HG03520 (cell line): ENCODE results near the gene CCDC126.
"Not testable (repeated sequence)": the region's sequence is repeated elsewhere in the genome, so short reads cannot be mapped to it uniquely, and the experiment has no call there.

Experiments used
- ATAC-seq: cut with Tn5 transposase; IDR thresholded peaks from one replicate; pipeline ENCODE4 v1.9.1; 2021; ENCODE audit warnings: mild to moderate bottlenecking, moderate library complexity; ENCODE audit not compliant: unreplicated experiment

Gene CCDC126, protein sequence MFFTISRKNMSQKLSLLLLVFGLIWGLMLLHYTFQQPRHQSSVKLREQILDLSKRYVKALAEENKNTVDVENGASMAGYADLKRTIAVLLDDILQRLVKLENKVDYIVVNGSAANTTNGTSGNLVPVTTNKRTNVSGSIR

DNA sequence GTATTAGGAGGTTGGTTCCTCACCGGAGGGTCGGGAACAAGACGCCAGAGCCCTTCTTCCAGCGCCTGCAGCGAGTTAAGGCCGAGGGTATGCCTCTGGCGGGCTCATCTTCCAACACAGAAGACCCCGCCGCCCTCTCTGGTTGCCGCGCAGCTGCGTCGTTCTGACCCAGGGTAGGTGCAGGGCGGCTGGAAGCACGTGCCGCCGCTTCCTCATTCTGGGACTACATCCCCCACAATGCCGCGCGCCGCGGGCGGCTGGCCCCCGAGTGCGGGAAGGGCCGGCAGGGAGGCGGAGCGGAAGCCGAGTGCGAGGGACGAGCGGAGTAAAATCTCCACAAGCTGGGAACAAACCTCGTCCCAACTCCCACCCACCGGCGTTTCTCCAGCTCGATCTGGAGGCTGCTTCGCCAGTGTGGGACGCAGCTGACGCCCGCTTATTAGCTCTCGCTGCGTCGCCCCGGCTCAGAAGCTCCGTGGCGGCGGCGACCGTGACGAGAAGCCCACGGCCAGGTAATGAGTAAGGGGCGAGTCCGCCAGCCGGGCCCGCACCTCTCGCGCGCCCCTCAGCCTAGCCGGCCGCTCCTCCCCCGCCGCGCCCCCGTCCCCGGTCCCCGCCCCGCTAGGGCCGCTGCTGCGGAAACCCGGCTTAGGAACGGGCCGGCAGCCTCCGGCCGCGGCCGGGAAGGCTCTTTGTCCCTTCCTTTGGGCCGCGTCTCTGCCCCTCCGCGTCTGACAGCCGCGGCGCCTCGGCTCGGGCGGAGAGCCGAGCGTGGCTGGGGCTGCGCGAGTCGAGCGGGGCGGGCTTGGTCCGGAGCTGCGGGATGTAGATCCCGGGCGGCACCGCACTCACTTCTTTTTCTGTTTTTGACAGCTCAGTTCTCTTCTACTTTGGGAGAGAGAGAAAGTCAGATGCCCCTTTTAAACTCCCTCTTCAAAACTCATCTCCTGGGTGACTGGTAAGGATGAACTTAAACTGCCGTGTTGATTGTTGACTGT lies at the start of gene CCDC126:
Gene CCDC126, plus strand, starts transcription at position 289 of the 998 bp plus-strand sequence. CDS start 13,934 bp downstream, outside the sequence.
- peak; percentile 72 for ATAC-seq

DNA sequence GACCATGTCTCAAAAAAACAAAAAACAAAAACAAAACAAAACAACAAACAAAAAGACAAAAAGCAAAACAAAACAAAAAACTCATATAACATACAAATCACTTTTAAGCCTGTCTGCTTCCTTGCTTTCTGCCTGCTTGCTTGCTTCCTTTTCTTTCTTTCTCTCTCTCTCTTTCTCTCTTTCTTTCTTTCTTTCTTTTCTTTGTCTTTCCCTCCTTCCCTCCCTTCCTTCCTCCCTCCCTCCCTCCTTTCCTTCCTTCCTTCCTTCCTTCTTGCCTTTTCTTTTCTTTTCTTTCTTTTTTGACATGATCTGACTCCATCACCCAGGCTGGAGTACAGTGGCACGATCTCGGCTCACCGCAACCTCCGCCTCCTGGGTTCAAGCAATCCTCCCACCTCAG lies 49.5 kb upstream of the CCDC126 start:
- ATAC-seq: no peak

DNA sequence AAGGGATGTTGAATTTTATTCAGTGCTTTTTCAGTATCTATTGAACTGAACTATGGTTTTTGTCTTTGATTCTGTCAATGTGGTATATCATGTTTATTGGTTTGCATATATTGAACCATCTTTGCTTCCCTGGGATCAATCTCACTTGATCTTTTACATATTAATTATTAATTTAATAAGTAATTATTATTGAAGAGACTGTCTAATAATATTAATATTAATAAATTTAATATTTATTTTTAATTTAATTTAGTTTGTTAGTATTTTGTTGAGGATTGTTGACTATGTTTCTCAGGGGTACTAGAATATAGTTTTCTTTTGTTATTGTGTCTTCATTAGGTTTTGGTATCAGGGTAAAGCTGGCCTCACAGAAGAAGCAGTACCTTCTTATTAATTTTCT lies 38.9 kb upstream of the CCDC126 start:
- no peak for ATAC-seq

DNA sequence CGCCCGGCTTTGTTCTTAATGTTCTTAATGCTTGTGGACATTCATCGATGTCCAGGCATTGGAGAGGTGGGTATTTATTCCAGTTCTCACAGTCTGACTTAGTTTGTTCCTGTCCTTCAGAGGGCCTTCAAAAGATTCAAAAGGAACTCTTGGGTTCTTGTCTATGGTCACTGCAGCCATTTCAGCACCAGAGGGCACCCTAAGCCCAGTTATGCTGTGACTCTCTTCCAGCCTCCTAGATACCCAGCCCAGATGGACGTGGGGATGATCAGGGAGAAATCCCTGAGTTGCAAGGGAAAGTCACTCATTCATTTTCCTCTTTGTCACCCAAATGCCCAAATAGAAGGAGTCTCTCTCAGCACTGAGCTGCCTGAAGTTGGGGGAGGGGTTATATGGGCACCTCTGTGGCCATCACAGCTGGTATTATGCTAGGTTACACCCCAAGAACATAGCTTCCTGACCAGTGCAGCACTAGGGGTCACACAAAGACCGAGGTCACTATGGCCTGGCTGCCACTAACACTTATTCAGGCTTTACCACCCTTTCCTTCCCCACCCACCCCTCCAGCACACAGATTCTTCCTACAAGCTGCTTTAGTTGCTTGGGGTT lies 26.5 kb upstream of the CCDC126 start:
- peak; percentile 89 for ATAC-seq

DNA sequence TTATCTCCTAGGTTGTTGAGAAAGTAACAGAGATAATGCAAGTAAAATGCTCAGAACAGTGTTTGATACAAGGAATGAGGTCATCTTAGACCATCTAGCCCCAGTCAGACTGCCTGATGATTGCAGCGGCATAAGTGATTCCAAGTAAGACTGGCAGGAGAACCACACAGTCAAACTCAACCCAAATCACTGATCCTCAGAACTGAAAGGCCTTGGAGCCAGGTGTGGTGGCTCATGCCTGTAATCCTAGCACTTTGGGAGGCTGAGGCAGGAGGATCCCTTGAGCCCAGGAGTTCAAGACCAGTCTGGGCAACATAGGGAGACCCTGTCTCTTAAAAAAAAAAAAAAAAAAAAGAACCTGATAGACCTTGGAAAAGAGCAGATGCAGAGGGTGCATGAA lies 15.2 kb upstream of the CCDC126 start:
- not testable (repeated sequence) for ATAC-seq

DNA sequence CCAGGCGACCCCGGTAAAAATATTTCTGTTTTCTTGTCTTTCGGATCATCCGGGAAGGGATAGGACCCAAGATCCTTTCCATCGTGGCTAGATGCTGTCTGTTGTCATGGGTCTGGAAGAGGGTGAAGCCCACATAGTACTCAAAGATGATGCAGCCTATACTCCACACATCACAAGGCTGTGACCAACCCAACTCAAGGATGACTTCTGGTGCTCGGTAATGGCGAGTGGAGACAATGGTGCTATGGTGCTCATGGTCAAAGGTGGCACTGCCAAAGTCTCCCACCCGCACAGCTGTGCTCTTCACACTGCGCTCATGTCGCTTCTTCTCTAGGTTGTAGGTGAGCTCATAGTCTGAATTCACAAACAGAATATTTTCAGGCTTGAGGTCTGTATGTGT lies 11.9 kb upstream of the CCDC126 start:
- ATAC-seq: not testable (repeated sequence)

DNA sequence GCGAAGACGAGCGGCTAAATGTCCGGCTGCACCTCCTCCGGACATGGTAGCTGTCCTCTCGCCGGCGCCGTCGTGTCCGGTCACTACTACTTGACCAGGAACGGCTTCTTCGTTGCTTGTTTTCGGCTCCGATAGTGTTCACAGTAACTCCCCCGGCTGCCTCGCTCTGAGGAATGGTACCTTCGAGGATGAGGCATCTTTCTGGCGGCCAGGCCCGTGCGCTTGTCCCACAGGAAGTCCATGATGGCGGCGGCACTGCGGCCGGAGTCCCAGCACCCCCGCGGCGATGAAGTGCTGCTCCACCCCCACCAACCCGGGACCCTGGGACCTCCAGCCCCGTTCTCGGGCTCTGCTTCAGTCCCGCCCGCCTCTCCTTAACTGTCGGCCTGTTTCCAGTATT lies 11.0 kb upstream of the CCDC126 start:
- ATAC-seq: no peak

DNA sequence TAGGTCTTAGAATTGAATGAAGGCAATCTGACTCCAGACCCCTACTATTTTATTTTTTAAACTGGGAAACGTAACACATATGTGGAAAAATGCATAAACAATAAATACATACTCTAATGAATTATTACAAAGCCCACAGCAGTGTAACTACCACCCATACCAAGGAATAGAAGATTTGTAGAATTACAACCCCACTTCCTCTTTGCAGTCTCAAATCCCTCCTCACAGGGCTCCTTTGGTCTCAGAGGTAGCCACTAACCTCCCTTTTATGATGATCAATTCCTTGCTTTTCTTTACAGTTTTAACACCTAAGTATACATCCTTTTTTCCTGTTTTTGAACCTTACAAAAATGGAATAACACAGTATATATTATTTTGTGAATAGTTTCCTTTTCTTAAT lies 6.7 kb upstream of the CCDC126 start:
- ATAC-seq: no peak

DNA sequence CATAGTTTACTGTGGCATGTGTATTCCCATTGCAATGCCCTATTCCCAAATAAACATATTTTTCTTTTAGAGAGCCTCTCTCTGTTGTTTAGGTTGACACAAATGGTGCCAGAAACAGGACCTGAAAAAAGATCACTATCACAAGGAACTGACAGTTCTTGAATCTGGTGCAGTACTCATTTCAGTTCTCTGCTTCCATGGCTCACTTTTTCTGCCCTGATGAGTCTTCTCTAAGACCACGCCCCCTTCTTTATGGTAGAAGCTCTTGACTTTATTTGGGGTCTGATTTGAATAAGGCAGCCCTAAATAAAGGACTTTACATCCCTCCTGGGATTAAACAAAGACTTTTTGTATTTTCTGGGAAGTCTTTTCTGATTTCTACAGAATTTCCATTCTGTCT lies 3.5 kb upstream of the CCDC126 start:
- no peak for ATAC-seq

DNA sequence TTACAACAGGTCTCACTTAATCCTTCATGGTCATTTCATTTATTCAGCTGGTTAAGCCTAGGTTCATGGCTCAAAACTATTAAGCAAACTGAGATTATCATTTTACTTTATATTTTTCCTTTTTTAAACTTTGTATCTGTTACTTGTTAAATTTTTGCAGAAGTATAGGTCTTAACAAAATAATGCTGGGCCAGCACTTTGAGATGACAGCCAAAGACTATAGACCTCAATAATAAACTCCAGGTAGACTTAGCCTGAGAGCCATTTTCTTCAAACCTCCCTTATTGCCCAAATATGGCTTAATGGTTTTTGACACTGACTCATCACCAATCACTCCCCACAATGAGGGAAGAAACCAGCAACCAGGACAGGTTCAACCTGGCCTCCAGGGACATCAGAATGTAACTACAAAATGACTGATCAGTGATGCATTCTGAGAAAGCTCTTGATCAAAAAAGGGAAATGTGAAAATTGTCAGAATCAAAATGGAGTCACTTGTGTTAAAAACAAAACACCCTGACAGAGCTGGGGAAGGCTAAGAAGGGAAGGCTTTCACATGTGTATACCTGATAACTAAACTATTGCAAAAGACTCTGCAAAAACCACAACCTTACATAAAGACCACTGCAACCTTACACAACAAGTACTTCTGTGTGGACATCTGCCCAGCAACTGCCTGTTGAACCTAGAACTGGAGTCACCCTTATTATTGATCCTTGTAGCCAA lies 2.1 kb upstream of the CCDC126 start:
- peak; percentile 64 for ATAC-seq

DNA sequence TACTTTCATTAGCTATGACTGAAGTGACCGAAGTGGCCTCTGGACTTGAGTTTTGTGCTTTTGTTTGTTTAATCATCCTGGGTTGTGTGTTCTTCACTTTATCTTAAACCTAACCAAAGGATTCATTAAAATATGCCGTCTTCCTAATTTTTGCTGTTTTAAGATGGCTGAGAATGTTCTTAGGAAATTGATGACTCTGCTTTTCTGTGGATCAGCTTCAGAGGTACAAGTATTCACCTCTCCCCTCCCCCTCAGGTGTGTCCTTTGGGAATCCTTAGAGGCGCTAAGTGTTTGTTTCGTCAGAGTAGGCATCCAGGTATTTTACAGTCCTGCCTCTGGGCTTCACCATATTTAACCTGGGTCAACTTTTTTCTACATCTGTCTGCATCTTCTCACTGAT lies 1.1 kb downstream of the CCDC126 start:
- no peak for ATAC-seq

DNA sequence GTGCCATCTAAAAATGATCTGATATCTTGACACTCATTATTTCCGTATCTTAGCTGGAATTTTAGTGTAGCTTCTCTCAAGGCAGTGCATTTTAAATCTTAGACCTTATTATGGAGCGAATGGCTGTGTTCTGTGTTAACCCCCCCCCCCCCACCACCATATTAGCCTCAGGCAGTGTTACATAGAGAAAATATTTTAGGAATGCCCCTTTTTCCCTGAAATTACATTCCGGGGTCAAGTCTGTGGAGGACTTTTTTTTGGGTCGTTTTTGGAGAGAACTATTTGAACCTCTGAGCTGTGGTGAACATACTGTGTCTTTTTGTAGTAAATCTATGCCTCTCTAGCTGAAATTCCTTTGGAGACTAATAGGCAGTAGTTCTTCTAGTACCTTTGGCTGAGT lies 3.1 kb downstream of the CCDC126 start:
- ATAC-seq: no peak

DNA sequence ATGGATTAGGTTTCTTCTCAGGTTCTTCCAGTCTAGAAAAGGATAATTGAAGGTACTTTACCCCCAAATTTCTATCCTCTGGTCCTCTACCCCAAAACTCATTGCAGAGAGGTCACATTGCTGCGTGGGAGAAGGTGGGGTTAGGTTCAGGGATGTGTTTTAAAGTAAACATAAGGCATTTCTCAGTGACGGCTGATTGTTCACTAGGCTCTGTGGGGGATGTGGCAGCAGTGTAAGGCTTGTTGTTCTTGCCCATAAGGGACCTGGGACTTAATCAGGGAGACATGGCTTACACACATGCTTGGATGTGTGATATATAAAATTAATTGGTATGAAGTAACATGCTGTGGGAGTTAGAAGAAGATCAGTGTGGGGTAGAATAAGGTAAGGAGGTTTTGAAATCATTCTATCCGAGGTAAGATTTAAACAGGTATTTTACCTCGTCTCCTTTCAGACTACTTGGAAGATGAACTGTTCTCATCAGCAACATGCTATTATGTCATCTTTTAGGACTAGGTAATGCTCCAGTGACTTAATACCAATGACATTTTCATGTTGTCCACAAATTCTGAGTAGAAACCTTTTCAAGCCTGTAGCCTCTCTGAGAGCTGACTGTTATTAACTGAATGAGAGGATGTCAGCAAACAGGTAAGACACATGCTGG lies 6.6 kb downstream of the CCDC126 start:
- ATAC-seq: no peak

DNA sequence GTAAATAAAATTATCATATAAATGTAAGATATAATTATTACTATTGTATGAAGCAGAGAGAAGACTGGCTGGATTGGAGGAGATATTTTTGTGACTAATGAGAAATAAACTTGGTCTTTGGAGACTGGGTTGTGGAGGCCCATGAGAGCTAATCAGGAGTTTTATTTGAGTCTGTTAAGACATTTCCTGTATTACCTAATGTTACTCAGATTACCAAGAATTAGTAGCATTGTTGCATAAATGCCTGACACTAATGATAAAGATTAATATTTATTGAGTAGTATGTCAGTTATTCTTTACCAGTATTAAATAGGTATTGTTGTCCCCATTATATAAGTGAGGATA lies 7.1 kb downstream of the CCDC126 start:
- ATAC-seq: no peak

DNA sequence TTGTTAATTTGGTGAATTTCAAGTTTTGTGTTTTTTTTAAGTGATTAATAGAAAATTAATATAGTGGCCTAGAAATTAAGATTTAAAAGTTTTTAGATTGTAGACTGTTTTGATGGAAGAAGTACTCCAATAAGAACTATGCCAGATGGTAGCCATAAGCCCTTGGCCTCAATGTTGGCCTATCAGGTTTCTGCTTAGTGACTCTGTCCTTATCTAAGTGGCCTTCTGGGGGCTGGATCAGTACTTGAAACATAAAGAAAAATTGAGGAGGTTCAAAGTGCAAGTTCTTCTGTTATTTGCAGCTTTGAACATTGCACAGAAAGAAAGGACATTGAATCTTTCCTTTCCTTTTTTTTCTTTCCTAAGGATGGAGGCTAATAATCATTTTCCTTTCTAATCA lies 9.9 kb downstream of the CCDC126 start:
- no peak for ATAC-seq

DNA sequence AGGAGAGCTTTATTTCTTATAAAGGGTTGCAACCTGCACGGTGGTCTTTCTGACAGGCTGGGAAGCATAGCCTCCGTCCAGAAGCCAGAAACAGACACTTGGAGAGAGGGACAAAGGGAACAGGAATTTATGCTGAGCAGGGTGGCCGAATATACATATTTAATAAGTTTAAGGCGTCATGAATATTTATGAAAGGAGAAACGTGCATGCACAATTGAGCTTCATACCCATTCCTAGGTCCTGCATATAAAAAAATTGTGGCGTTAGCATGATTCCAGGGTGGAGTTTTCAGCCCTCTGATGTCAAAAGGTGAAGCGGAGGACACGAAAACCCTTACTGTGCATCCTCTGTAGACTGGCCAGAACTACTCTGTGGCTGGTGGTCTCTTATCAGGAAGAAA lies 10.7 kb downstream of the CCDC126 start:
- ATAC-seq: no peak

DNA sequence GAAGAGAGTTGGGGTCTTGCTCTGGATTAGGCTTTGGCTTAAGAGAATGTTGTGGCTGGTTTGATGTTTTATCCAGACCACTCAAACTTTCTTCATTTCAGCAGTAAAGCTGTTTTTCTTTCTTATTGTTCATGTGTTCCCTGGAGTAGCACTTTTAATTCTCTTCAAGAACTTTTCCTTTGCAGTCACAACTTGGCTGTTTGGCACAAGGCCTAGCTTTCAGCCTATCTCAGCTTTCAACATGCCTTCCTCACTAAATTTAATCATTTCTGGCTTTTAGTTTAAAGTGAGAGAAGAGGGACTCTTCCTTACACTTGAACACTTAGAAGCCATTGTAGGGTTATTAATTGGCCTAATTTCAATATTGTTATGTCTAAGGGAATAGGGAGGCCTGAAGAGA lies 18.1 kb downstream of the CCDC126 start:
- ATAC-seq: no peak

DNA sequence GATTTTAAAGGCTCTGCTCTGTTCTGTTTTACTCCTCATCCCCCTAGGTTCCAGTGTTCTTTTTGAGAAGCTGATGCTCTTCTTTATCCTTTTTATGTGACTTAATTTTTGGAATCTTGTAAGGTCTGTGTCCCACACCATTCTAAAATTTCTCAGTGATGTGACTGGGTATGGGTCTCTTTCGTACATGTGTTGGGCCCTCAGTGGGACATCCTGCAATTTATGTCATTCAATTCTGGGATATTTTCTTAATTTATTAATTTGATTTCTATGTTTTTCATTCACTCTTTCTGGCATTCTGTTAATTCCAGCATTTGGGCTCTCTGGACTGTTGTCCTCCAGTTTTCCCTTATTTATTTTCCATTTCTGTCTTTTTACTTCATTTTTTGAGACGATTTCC lies 19.4 kb downstream of the CCDC126 start:
- ATAC-seq: no peak

DNA sequence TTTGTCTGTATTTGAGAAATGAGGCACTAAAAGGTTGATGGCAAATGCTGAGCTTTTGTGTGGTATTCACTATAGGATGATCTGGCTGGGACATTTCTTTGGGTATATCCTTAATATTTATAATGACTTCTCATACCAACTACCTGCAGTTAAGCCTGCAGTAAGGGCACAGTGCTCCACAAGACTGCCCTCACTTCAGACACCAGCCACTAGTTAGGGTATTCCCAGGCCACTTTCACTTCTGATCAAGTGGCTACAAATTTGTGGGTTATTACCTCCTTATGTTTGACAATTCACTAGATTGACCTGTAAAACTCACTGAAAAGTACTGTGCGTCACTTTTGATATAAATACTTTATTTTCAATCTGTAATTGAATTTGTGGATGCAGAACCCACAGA lies 20.3 kb downstream of the CCDC126 start:
- no peak for ATAC-seq

DNA sequence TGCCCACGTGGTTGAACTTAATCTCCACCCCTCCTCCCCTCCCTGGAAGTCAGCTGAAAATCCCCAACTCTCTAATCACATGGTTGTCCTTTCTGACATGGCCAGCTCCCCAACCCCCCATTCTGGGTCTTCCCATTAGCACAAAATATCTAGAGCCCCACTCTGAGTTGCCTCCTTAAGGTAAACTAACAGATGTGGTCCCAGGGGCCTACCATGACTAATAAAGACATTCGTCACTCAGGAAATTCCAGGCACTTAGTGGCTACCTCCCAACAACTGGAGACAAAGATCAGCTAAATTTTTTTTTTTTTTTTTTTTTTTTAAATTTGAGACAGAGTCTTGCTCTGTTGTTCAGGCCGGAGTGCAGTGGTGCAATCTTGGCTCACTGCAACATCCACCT lies 21.1 kb downstream of the CCDC126 start:
- ATAC-seq: no peak

DNA sequence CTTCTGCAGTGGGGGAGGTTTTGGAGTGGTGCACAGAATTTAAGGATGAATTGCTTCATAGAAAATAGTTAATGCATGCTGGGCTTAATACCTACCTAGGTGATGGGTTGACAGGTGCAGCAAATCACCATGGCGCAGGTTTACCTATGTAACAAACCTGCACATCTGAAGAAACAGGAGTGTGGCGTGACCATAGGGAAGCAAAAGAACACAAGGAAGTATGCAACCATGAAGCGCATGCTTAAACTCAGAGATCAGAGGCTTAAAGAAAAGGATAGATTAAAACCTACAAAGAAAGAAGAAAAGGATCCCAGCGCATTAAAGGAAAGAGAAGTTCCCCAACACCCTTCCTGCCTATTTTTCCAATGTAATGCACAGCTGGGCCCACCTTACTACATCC lies 22.0 kb downstream of the CCDC126 start:
- no peak for ATAC-seq
